HEK293 (cell line): ENCODE data around the gene MAP2.

Source experiments
- CTCF ChIA-PET: fragments of 350-600 bp; formaldehyde crosslinking; extraction: SDS; loops from one replicate; lab custom pipeline; 2021; ENCODE audit warnings: antibody characterized with exemption; lab: Yijun Ruan, JAX
- POLR2A ChIA-PET: fragments of 300-600 bp; formaldehyde crosslinking; extraction: SDS; loops from one replicate; lab custom pipeline; 2020; ENCODE audit warnings: antibody characterized with exemption, inconsistent platforms; lab: Yijun Ruan, JAX
- H3K27ac ChIP-seq: fragments of 200-500 bp; sonication (Bioruptor generic); 2 replicates; pipeline ENCODE4 v1.5.1; 2014; ENCODE audit warnings: low read depth, low read length, control low read depth, inconsistent platforms; ENCODE audit errors: extremely low read depth
- H3K36me3 ChIP-seq, 2 experiments: fragments of 200-500 bp in 1 of 2; sonication (Bioruptor generic) in 1 of 2; 1 replicate in 1 of 2; 2 replicates in 1 of 2; pipeline ENCODE4 v1.5.1; 2014 to 2017; ENCODE audit warnings: inconsistent platforms in 2 of 2, low read length in 2 of 2; ENCODE audit not compliant: control insufficient read depth in 2 of 2, insufficient read depth in 1 of 2
- H3K4me1 ChIP-seq: fragments of 200-500 bp; sonication (Bioruptor generic); 2 replicates; pipeline ENCODE4 v1.5.1; 2014; ENCODE audit warnings: mild to moderate bottlenecking, low read length, inconsistent platforms; ENCODE audit not compliant: control insufficient read depth, insufficient read depth
- H3K4me3 ChIP-seq: 2 replicates; pipeline ENCODE4 v1.5.1; 2011; ENCODE audit warnings: low read depth, mild to moderate bottlenecking, control low read depth, low read length, moderate library complexity
- H3K9me3 ChIP-seq: fragments of 200-500 bp; sonication (Bioruptor generic); 2 replicates; pipeline ENCODE4 v1.5.1; 2014; ENCODE audit warnings: low read depth, low read length, inconsistent platforms; ENCODE audit not compliant: control insufficient read depth, insufficient read depth
- IKZF3 ChIP-seq: fragments of 450-650 bp; IDR thresholded peaks from 2 replicates; pipeline ENCODE4 v1.5.0; 2018; ENCODE audit warnings: missing biosample characterization, mild to moderate bottlenecking, missing genetic modification characterization, moderate library complexity
- SCRT2 ChIP-seq: fragments of 450-650 bp; formaldehyde crosslinking; IDR thresholded peaks from 2 replicates; pipeline ENCODE4 v1.5.1; 2016; ENCODE audit warnings: missing biosample characterization, missing genetic modification characterization
- YY1 ChIP-seq: fragments of 450-650 bp; formaldehyde crosslinking; IDR thresholded peaks from 2 replicates; pipeline ENCODE4 v1.5.1; 2018; ENCODE audit warnings: missing biosample characterization, missing genetic modification characterization
- YY2 ChIP-seq: fragments of 450-650 bp; formaldehyde crosslinking; IDR thresholded peaks from 2 replicates; pipeline ENCODE4 v1.5.1; 2016; ENCODE audit warnings: missing biosample characterization, missing genetic modification characterization
- ZNF19 ChIP-seq: fragments of 450-650 bp; formaldehyde crosslinking; IDR thresholded peaks from 2 replicates; pipeline ENCODE4; 2016; ENCODE audit warnings: missing biosample characterization, missing genetic modification characterization, low read depth
- ZNF521 ChIP-seq: fragments of 450-650 bp; formaldehyde crosslinking; IDR thresholded peaks from 2 replicates; pipeline ENCODE4 v1.5.1; 2017; ENCODE audit warnings: missing biosample characterization, mild to moderate bottlenecking, missing genetic modification characterization
- ZNF555 ChIP-seq: fragments of 450-650 bp; formaldehyde crosslinking; conservative IDR thresholded peaks from 2 replicates; pipeline ENCODE4 v1.5.1; 2017; ENCODE audit warnings: missing biosample characterization, mild to moderate bottlenecking, missing genetic modification characterization, inconsistent platforms
- ZNF560 ChIP-seq: fragments of 450-650 bp; formaldehyde crosslinking; IDR thresholded peaks from 2 replicates; pipeline ENCODE4 v1.5.1; 2017; ENCODE audit warnings: missing biosample characterization, missing genetic modification characterization, borderline replicate concordance
- ZNF791 ChIP-seq: fragments of 450-650 bp; formaldehyde crosslinking; IDR thresholded peaks from 2 replicates; pipeline ENCODE4 v1.5.1; 2016; ENCODE audit warnings: missing biosample characterization, missing genetic modification characterization
- ZNF843 ChIP-seq: fragments of 450-650 bp; formaldehyde crosslinking; IDR thresholded peaks from 2 replicates; pipeline ENCODE4 v1.5.1; 2016; ENCODE audit warnings: missing biosample characterization, missing genetic modification characterization
- TF ChIP-seq, protein P1 (sequence below): fragments of 450-650 bp; formaldehyde crosslinking; IDR thresholded peaks from 2 replicates; pipeline ENCODE4 v1.5.1; 2016; ENCODE audit warnings: missing biosample characterization, missing genetic modification characterization
- TF ChIP-seq, protein P2 (sequence below): fragments of 450-650 bp; formaldehyde crosslinking; IDR thresholded peaks from 2 replicates; pipeline ENCODE4 v1.5.1; 2016; ENCODE audit warnings: missing biosample characterization, missing genetic modification characterization
- TF ChIP-seq, protein P3 (sequence below): fragments of 450-650 bp; formaldehyde crosslinking; IDR thresholded peaks from 2 replicates; pipeline ENCODE4 v1.5.1; 2016; ENCODE audit warnings: missing biosample characterization, missing genetic modification characterization
- TF ChIP-seq, protein P4 (sequence below): sonication (generic); formaldehyde crosslinking; IDR thresholded peaks from 2 replicates; pipeline ENCODE4 v1.8.1; 2022; ENCODE audit warnings: mild to moderate bottlenecking, moderate library complexity, missing genetic modification reagents
- TF ChIP-seq, protein P5 (sequence below): fragments of 450-650 bp; formaldehyde crosslinking; IDR thresholded peaks from 2 replicates; pipeline ENCODE4 v1.5.1; 2016; ENCODE audit warnings: missing biosample characterization, missing genetic modification characterization

Gene MAP2

DNA sequence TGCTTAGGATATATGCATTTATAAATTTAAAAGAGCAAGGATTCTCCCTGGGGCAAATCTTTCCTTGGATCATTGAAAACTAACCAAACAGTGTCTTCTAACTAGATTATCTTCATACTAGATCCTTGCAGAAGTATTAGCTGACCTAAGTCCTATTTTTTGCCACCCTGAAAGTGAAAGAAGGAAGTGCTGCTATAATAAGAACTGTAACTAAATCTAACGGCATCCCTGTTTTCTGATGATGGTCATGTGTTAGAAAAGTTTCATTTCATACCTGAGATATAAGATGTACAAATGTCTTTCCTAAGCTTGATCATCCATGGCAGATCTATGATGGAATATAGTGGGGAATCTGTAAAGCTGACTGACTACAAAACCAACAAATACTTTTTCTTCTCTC lies 102.7 kb downstream of the MAP2 start:
- H3K9me3 ChIP-seq, result no peaks in the 10 kb centered on the region
- H3K4me1 ChIP-seq, result peaks cover 6% of the 10 kb centered on the region; the same call in 1 of the 2 replicates
- no peak overlapping the region for H3K4me3 ChIP-seq
- ChIA-PET CTCF (interaction anchor here (0.7 to 1.5 kb wide), 3 partner anchors 102 to 1521 kb away, joined by 3 to 9 read pairs (median 3); no protein-coding TSS in a partner anchor), POLR2A (no interaction called here)
- TF ChIP-seq ZNF555 (tag by site-specific recombination), result no peak
- H3K36me3 ChIP-seq, result no peaks in the 10 kb centered on the region
- H3K27ac ChIP-seq, result no peak overlapping the region

DNA sequence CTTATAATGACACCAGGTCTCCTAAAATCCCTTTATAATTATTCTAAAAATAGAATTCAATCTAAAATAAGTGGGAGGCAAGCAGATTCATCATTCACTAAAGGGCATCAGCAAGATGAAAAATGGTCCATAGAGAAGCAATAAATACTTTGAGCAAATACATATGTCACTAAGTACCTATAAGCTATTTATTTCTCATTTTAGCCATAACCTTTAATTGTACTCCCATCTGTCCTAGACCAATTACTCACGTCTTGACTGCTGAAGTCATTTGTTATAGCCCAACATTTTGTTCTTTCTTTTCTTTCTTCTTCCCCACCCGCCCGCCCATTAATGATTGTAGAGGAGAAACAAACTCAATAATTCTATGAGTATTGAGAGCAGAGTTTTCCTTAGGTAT lies 105.7 kb downstream of the MAP2 start:
- Histone ChIP-seq H3K27ac (no peak overlapping the region), H3K9me3 (no peaks in the 10 kb centered on the region)
- CTCF ChIA-PET, result interaction anchor here (0.5 kb wide), 1 partner anchor 161 kb away, joined by 4 read pairs; no protein-coding TSS in a partner anchor

DNA sequence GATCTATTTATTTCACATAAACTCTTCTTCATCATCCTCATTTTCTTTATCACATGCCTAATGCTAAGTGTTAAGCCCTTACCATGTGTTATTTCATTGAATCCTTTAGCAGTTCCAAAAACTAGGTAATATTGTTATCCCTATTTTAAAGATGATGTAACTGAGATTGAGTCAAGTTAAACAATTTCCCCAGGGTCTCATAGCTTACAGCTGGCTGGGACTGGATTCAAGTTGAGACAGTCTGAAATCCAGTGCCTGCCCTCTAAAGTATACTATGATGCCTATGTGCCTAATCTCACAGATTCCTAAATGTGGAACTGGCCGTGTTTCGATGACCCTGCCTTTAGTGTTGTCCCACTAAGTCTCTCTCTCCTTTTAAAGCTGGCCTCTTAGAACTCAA lies 108.5 kb downstream of the MAP2 start:
- ChIA-PET POLR2A (no interaction called here), CTCF (interaction anchor here (0.9 kb wide), 1 partner anchor 197 kb away, joined by 3 read pairs; no protein-coding TSS in a partner anchor)
- no peak overlapping the region for H3K27ac ChIP-seq
- H3K36me3 ChIP-seq, result no peaks in the 10 kb centered on the region
- TF ChIP-seq YY2 (no peak), ZNF791 (no peak)
- TF ChIP-seq, protein P1, sequence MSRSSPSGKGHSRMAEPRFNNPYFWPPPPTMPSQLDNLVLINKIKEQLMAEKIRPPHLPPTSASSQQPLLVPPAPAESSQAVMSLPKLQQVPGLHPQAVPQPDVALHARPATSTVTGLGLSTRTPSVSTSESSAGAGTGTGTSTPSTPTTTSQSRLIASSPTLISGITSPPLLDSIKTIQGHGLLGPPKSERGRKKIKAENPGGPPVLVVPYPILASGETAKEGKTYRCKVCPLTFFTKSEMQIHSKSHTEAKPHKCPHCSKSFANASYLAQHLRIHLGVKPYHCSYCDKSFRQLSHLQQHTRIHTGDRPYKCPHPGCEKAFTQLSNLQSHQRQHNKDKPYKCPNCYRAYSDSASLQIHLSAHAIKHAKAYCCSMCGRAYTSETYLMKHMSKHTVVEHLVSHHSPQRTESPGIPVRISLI (tag by site-specific recombination), result no peak
- H3K4me1 ChIP-seq, result no peaks in the 10 kb centered on the region
- no peaks in the 10 kb centered on the region for H3K9me3 ChIP-seq
- H3K4me3 ChIP-seq, result no peak overlapping the region

More for the DNA sequence above, 105.7 kb downstream of the MAP2 start:
- peaks cover 6% of the 10 kb centered on the region; the same call in 1 of the 2 replicates for H3K4me1 ChIP-seq
- TF ChIP-seq ZNF521 (no peak), IKZF3 (no peak), YY1 (tag by site-specific recombination) (no peak), ZNF843 (tag by site-specific recombination) (no peak), ZNF560 (tag by site-specific recombination) (no peak), SCRT2 (tag by site-specific recombination) (no peak), ZNF555 (tag by site-specific recombination) (no peak), ZNF19 (tag by site-specific recombination) (no peak)
- TF ChIP-seq, protein P2, sequence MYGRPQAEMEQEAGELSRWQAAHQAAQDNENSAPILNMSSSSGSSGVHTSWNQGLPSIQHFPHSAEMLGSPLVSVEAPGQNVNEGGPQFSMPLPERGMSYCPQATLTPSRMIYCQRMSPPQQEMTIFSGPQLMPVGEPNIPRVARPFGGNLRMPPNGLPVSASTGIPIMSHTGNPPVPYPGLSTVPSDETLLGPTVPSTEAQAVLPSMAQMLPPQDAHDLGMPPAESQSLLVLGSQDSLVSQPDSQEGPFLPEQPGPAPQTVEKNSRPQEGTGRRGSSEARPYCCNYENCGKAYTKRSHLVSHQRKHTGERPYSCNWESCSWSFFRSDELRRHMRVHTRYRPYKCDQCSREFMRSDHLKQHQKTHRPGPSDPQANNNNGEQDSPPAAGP (tag by site-specific recombination), result no peak
- TF ChIP-seq, protein P3, sequence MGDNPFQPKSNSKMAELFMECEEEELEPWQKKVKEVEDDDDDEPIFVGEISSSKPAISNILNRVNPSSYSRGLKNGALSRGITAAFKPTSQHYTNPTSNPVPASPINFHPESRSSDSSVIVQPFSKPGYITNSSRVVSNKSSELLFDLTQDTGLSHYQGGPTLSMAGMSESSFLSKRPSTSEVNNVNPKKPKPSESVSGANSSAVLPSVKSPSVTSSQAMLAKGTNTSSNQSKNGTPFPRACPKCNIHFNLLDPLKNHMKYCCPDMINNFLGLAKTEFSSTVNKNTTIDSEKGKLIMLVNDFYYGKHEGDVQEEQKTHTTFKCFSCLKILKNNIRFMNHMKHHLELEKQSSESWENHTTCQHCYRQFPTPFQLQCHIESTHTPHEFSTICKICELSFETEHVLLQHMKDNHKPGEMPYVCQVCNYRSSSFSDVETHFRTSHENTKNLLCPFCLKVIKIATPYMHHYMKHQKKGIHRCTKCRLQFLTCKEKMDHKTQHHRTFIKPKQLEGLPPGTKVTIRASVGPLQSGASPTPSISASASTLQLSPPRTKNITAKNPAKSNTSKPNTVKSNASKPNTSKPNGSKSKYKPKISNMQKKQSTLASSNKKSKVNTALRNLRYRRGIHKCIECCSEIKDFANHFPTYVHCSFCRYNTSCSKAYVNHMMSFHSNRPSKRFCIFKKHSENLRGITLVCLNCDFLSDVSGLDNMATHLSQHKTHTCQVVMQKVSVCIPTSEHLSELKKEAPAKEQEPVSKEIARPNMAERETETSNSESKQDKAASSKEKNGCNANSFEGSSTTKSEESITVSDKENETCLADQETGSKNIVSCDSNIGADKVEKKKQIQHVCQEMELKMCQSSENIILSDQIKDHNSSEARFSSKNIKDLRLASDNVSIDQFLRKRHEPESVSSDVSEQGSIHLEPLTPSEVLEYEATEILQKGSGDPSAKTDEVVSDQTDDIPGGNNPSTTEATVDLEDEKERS (tag by site-specific recombination), result no peak
- TF ChIP-seq, protein P4, sequence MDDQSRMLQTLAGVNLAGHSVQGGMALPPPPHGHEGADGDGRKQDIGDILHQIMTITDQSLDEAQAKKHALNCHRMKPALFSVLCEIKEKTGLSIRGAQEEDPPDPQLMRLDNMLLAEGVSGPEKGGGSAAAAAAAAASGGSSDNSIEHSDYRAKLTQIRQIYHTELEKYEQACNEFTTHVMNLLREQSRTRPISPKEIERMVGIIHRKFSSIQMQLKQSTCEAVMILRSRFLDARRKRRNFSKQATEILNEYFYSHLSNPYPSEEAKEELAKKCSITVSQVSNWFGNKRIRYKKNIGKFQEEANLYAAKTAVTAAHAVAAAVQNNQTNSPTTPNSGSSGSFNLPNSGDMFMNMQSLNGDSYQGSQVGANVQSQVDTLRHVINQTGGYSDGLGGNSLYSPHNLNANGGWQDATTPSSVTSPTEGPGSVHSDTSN (CRISPR knock-in tag), result no peak
- TF ChIP-seq, protein P5, sequence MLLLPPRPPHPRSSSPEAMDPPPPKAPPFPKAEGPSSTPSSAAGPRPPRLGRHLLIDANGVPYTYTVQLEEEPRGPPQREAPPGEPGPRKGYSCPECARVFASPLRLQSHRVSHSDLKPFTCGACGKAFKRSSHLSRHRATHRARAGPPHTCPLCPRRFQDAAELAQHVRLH (tag by site-specific recombination), result no peak
- POLR2A ChIA-PET, result no interaction called here
- H3K36me3 ChIP-seq, result no peaks in the 10 kb centered on the region
- H3K4me3 ChIP-seq, result no peak overlapping the region
